Small intestine (tissue), 7 donors: Measurements from ENCODE around the gene MAPK11. TPM values are rescaled to one million over a fixed set of nuclear protein-coding genes. Genes with fewer than 3 reads are reported as not detected.
A peak's percentile ranks its signal among the peaks of the same experiment; 100 is the strongest.

Experiments
- DNase-seq, 2 donors: peaks; one replicate each; pipeline versions ENCODE4 v3.0.0 to v3.0.0-alpha.2; 2013
- FAIRE-seq: peaks from 2 replicates; lab custom pipeline; 2012; peaks lifted over from hg19 to GRCh38; lab: Jason Lieb, UNC
- H3K27ac ChIP-seq, 3 donors: one replicate each; pipeline ENCODE4 v1.5.1; 2013; ENCODE audit warnings: low read length in 2 of 3, mild to moderate bottlenecking in 2 of 3, control low read depth in 1 of 3, inconsistent platforms in 1 of 3, low read depth in 1 of 3, moderate library complexity in 1 of 3
- H3K27me3 ChIP-seq, 3 donors: one replicate each; pipeline ENCODE4 v1.6.1; 2013; ENCODE audit warnings: low read length in 3 of 3, inconsistent platforms in 1 of 3; ENCODE audit not compliant: control insufficient read depth in 3 of 3, insufficient read depth in 3 of 3
- H3K36me3 ChIP-seq, 3 donors: one replicate each; pipeline ENCODE4 v1.6.1; 2013; ENCODE audit warnings: low read length in 3 of 3, inconsistent platforms in 1 of 3, low read depth in 1 of 3, mild to moderate bottlenecking in 1 of 3, moderate library complexity in 1 of 3; ENCODE audit not compliant: control insufficient read depth in 3 of 3, insufficient read depth in 2 of 3
- H3K4me1 ChIP-seq, 3 donors: one replicate each; pipeline ENCODE4 v1.6.1; 2013; ENCODE audit warnings: low read length in 2 of 3, inconsistent platforms in 1 of 3, low read depth in 1 of 3, mild to moderate bottlenecking in 1 of 3, moderate library complexity in 1 of 3; ENCODE audit not compliant: control insufficient read depth in 3 of 3, insufficient read depth in 2 of 3
- H3K4me3 ChIP-seq, 3 donors: one replicate each; pipeline ENCODE4 v1.5.1; 2013; ENCODE audit warnings: low read length in 3 of 3, control low read depth in 1 of 3, inconsistent platforms in 1 of 3, low read depth in 1 of 3, mild to moderate bottlenecking in 1 of 3, moderate library complexity in 1 of 3
- H3K9me3 ChIP-seq, 2 donors: one replicate each; pipeline ENCODE4 v1.6.1; 2013; ENCODE audit warnings: low read depth in 1 of 2, low read length in 1 of 2; ENCODE audit not compliant: control insufficient read depth in 2 of 2, insufficient read depth in 1 of 2
- WGBS, 3 donors: extraction: QIAGEN DNeasy Blood & Tissue Kit; methylation state at CpG; one replicate each; pipeline ENCODE4 v1.1.7; 2013; 5-methylcytosine and 5-hydroxymethylcytosine counted together
- polyA plus RNA-seq, 4 donors: library from polyadenylated mRNA; stranded (reverse) in 3 of 4; unstranded in 1 of 4; fragments of 200-250 nt in 3 of 4; fragments of 120-200 nt in 1 of 4; gene quantifications; one replicate each; pipeline versions ENCODE4 v1.2.1 to v1.2.3, GENCODE V29; 2013
- donor health status: healthy with polysubstance abuse.
- donor health status: control.
- donor health status: control.
- donor health status: Bipolar disorder and iron deficiency.
- donor health status: healthy.

Gene MAPK11
- polyA plus RNA-seq, 4 donors: 2.2 to 7.9 (median 2.4) TPM; not detected in 1

DNA sequence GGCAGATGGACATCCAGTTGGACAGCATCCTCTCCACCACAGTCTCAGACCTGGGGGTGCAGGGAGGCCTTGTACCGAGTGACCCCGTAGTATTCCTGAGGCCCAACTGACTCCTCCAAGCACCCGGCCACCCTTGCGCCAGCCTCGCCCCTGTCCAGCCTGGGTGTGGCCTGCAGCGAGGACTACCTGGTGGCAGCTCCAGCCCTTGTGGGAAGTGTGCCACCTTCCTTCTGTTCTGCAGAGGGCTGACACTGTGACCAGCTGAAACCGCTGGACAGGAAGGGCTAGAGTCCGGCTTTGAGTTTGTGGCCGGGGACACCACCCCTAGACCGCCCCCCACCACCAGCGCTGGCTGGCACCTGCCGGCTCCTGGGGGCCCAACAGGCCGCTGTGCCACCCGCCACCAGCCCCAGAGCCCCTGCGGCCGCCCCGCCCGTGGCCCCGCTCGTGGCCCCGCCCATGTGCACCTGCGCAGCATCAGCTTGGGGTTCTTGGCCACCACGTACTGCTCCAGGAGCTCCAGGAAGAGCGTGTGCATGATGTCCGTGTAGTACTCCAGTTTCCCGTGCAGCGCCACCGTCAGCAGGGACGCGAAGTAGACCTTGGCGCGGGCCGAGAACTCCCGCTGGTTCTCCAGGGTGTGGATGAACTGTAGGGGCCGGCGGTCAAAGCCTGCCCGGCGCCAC, 10.0 kb upstream of the MAPK11 start:
- 87 to 92% (median 92%) methylated on average over 32 to 38 of the region's 38 CpGs for WGBS, 3 donors
- Histone ChIP-seq H3K9me3 (no peaks in the 10 kb centered on the region), H3K27ac (no peak overlapping the region), H3K36me3 (peaks cover 22 to 97% (median 37%) of the 10 kb centered on the region in 3 donors), H3K27me3 (no peaks in the 10 kb centered on the region), H3K4me1 (peaks cover 0 to 12% (median 0%) of the 10 kb centered on the region in 3 donors), H3K4me3 (no peak overlapping the region)
- FAIRE-seq (no peak), DNase-seq (no peak)

DNA sequence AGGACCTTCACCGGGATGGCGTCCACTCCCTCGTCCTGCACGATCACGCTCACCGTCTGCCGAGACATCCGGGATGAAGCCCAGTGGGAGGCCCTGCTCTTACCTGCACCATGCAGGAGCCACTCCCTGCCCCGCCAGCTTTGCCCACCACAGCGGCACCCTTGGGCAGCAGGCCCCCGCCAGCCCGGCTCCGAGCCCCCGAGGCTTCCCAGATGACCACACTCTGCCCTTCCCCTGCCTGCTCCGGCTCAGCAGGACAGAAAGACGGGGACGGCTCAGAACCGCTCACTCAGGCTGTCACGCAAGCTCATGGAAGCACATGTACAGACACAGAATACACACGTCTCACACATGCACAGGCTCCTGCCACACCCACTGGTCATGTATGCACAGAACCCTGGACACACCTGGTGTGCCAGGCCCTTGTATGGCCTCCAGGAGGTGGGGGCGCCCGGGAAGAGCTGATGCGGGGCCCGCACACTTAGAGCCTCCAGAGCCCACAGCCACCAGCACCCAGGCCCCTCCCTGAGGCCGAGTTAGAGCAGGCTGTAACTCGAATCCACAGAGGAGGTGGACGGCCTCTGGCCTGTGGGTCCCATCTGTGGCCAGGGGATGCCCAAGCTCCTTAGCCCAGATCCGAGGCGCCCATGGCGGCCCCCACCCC, 8.9 kb upstream of the MAPK11 start:
- Histone ChIP-seq H3K4me3 (no peak overlapping the region), H3K27ac (no peak overlapping the region), H3K27me3 (no peaks in the 10 kb centered on the region), H3K36me3 (peaks cover 22 to 96% (median 35%) of the 10 kb centered on the region in 3 donors), H3K4me1 (peaks cover 0 to 12% (median 0%) of the 10 kb centered on the region in 3 donors), H3K9me3 (no peaks in the 10 kb centered on the region)
- WGBS, 3 donors: 89 to 93% (median 91%) methylated on average over 30 of the region's 30 CpGs
- FAIRE-seq (no peak), DNase-seq (no peak)

DNA sequence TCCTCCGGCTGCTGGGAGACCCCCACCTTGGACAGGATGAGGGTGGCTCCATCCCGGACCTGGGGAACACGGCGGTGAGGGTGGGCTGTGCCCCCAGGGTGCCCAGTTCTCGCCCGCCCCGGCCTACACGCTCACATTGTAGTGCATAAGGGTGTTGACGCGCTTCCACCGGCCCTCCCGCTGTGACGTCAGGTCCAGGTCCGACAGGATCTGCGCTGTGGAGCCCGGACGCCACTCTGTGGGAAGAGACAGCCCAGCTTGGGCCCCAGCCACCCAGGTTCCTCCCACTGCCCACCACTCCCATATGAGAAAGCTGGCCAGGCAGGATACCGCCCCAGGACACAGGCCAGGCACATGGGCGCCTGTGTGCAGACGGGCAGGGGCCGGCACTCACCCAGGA, 8.3 kb upstream of the MAPK11 start:
- H3K4me1 ChIP-seq: peaks cover 0 to 12% (median 0%) of the 10 kb centered on the region in 3 donors
- 91 to 94% (median 93%) methylated on average over 16 to 21 of the region's 21 CpGs for WGBS, 3 donors
- no peaks in the 10 kb centered on the region for H3K9me3 ChIP-seq
- DNase-seq: no peak
- FAIRE-seq: no peak
- peaks cover 22 to 93% (median 35%) of the 10 kb centered on the region in 3 donors for H3K36me3 ChIP-seq
- no peak overlapping the region for H3K27ac ChIP-seq
- H3K27me3 ChIP-seq: no peaks in the 10 kb centered on the region
- H3K4me3 ChIP-seq: no peak overlapping the region

DNA sequence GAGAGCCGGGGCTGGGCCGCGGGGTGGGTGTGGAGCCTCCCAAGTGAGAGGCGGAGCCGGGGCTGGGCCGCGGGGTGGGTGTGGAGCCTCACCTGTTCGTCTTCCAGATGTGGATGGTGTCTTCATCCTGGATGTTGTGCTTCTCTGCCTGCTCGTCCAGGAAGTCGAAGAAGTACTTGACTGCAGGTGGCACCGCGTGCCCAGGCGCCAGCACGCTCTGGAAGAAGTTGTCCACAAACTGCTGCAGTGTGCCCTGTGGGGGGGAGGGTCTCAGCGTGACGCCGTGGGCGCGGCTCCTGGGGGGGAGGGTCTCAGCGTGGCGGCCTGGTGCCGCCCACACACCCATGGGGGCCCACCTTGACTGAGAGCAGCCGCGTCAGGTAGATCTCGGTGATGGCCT, 7.6 kb upstream of the MAPK11 start:
- Histone ChIP-seq H3K36me3 (peaks cover 18 to 88% (median 33%) of the 10 kb centered on the region in 3 donors), H3K27me3 (no peaks in the 10 kb centered on the region), H3K4me1 (peaks cover 0 to 8% (median 0%) of the 10 kb centered on the region in 3 donors)

DNA sequence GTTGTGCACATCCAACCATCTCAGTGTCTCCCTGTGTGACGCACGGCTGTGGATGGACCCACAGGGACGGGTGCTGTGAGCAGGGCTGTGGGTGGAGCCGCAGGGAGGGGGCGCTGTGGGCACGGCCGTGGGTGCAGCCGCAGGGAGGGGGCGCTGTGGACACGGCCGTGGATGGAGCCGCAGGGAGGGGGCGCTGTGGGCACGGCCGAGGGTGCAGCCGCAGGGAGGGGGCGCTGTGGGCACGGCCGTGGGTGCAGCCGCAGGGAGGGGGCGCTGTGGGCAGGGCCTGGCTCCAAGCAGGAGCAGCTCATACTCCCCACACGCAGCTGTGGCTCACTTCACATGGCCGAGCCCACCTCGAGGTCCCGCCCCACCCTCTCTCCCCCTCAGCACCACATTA, 6.0 kb upstream of the MAPK11 start:
- 57 to 73% (median 62%) methylated on average over 25 of the region's 25 CpGs for WGBS, 3 donors
- H3K27ac ChIP-seq: peak overlapping the region in 2 of 3 donors; percentile 36 to 57
- peaks cover 17 to 75% (median 31%) of the 10 kb centered on the region in 3 donors for H3K36me3 ChIP-seq
- H3K9me3 ChIP-seq: no peaks in the 10 kb centered on the region
- peaks cover 0 to 4% (median 0%) of the 10 kb centered on the region in 3 donors for H3K27me3 ChIP-seq
- no peak for FAIRE-seq
- H3K4me3 ChIP-seq: no peak overlapping the region
- peak; percentile 43 to 61 for DNase-seq
- peaks cover 2 to 4% (median 4%) of the 10 kb centered on the region in 3 donors for H3K4me1 ChIP-seq

More for the DNA sequence above, 7.6 kb upstream of the MAPK11 start:
- no peak overlapping the region for H3K4me3 ChIP-seq
- FAIRE-seq: no peak
- no peak for DNase-seq
- WGBS, 3 donors: 70 to 84% (median 71%) methylated on average over 24 to 25 of the region's 25 CpGs
- no peak overlapping the region for H3K27ac ChIP-seq
- H3K9me3 ChIP-seq: no peaks in the 10 kb centered on the region

- FAIRE-seq (no peak), DNase-seq (no peak)
- peaks cover 2 to 11% (median 4%) of the 10 kb centered on the region in 3 donors for H3K4me1 ChIP-seq
- no peak overlapping the region for H3K4me3 ChIP-seq
- H3K27ac ChIP-seq: no peak overlapping the region
- no peaks in the 10 kb centered on the region for H3K9me3 ChIP-seq
- 89 to 91% (median 90%) methylated on average over 43 of the region's 43 CpGs for WGBS, 3 donors
- peaks cover 0 to 12% (median 0%) of the 10 kb centered on the region in 3 donors for H3K27me3 ChIP-seq
- H3K36me3 ChIP-seq: peaks cover 14 to 67% (median 28%) of the 10 kb centered on the region in 3 donors
These were observed 5.2 kb upstream of the MAPK11 start for GRCh38 chr22:50275181-50276055.

DNA sequence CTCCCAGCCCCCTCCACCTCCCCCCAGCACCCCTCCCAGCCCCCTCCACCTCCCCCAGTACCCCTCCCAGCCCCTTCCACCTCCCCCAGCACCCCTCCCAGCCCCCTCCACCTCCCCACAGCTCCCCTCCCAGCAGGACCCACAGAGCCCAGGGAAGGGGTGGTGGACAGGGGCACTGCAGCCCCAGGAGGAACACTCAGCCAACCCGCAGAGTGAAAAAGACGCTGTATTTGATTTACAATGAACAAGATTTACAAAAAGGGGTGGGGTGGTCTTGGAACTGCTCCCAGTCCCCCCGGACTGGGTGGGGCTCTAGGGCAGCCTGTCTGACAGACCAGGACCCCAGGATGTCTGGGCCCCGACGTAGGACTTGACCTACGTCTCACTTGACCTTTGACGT, 4.6 kb upstream of the MAPK11 start:
- H3K36me3 ChIP-seq: peaks cover 12 to 61% (median 22%) of the 10 kb centered on the region in 3 donors
- H3K4me1 ChIP-seq: peaks cover 2 to 13% (median 5%) of the 10 kb centered on the region in 3 donors

DNA sequence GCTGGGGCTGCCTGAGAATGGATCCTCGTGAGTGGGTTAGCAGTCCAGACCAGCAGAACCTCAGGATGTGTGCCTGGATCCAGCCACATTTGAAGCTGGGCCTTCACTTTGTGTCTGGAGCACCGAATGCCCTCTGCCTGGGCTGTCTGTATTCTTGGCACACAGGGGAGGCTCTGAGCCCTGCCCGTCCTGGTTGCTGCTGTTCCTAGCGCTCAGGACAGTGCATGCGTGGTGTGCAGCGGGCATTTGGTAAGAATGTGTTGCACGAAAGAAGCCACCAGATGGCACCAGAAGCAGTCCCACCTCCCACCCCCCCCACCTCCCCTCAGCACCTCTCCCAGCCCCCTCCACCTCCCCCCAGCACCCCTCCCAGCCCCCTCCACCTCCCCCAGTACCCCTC, 4.1 kb upstream of the MAPK11 start:
- peak; percentile 53 to 66 for DNase-seq
- no peak for FAIRE-seq
- Histone ChIP-seq H3K4me1 (peaks cover 2 to 17% (median 8%) of the 10 kb centered on the region in 3 donors), H3K9me3 (no peaks in the 10 kb centered on the region), H3K36me3 (peaks cover 12 to 57% (median 22%) of the 10 kb centered on the region in 3 donors), H3K4me3 (no peak overlapping the region), H3K27me3 (peaks cover 0 to 18% (median 0%) of the 10 kb centered on the region in 3 donors), H3K27ac (no peak overlapping the region)
- WGBS, 3 donors: 17 to 26% (median 20%) methylated on average over 6 to 7 of the region's 7 CpGs

More for the DNA sequence above, 4.6 kb upstream of the MAPK11 start:
- 63 to 70% (median 66%) methylated on average over 7 of the region's 7 CpGs for WGBS, 3 donors
- FAIRE-seq (no peak), DNase-seq (no peak)
- no peak overlapping the region for H3K27ac ChIP-seq
- no peak overlapping the region for H3K4me3 ChIP-seq
- no peaks in the 10 kb centered on the region for H3K9me3 ChIP-seq
- peaks cover 0 to 14% (median 0%) of the 10 kb centered on the region in 3 donors for H3K27me3 ChIP-seq
